SK-N-SH (cell line): ENCODE data around the gene FRS3.

Experiments used
- TF ChIP-seq, protein P1 (sequence below): fragments of 200-600 bp; sonication (generic); IDR thresholded peaks from 2 replicates; pipeline ENCODE4 v1.6.1; 2017; ENCODE audit warnings: antibody characterized with exemption, mild to moderate bottlenecking, moderate library complexity
- TF ChIP-seq, protein P2 (sequence below): IDR thresholded peaks from 2 replicates; pipeline ENCODE4 v1.6.1; 2012; ENCODE audit warnings: mild to moderate bottlenecking, low read depth, low read length, moderate library complexity

- TF ChIP-seq, protein P1, sequence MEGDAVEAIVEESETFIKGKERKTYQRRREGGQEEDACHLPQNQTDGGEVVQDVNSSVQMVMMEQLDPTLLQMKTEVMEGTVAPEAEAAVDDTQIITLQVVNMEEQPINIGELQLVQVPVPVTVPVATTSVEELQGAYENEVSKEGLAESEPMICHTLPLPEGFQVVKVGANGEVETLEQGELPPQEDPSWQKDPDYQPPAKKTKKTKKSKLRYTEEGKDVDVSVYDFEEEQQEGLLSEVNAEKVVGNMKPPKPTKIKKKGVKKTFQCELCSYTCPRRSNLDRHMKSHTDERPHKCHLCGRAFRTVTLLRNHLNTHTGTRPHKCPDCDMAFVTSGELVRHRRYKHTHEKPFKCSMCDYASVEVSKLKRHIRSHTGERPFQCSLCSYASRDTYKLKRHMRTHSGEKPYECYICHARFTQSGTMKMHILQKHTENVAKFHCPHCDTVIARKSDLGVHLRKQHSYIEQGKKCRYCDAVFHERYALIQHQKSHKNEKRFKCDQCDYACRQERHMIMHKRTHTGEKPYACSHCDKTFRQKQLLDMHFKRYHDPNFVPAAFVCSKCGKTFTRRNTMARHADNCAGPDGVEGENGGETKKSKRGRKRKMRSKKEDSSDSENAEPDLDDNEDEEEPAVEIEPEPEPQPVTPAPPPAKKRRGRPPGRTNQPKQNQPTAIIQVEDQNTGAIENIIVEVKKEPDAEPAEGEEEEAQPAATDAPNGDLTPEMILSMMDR, result no peak
- TF ChIP-seq, protein P2, sequence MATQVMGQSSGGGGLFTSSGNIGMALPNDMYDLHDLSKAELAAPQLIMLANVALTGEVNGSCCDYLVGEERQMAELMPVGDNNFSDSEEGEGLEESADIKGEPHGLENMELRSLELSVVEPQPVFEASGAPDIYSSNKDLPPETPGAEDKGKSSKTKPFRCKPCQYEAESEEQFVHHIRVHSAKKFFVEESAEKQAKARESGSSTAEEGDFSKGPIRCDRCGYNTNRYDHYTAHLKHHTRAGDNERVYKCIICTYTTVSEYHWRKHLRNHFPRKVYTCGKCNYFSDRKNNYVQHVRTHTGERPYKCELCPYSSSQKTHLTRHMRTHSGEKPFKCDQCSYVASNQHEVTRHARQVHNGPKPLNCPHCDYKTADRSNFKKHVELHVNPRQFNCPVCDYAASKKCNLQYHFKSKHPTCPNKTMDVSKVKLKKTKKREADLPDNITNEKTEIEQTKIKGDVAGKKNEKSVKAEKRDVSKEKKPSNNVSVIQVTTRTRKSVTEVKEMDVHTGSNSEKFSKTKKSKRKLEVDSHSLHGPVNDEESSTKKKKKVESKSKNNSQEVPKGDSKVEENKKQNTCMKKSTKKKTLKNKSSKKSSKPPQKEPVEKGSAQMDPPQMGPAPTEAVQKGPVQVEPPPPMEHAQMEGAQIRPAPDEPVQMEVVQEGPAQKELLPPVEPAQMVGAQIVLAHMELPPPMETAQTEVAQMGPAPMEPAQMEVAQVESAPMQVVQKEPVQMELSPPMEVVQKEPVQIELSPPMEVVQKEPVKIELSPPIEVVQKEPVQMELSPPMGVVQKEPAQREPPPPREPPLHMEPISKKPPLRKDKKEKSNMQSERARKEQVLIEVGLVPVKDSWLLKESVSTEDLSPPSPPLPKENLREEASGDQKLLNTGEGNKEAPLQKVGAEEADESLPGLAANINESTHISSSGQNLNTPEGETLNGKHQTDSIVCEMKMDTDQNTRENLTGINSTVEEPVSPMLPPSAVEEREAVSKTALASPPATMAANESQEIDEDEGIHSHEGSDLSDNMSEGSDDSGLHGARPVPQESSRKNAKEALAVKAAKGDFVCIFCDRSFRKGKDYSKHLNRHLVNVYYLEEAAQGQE, result no peak
Observed at GRCh38 chr6:41759106-41759904, 20.4 kb downstream of the FRS3 start.
